GM19239 (cell line): ENCODE measurements around the gene ITPR3.

Source experiments
- DNase-seq: peaks from one replicate; pipeline ENCODE4 v3.0.0; 2011; ENCODE audit warnings: low spot score; ENCODE audit not compliant: insufficient read length
- FAIRE-seq: peaks from 2 replicates; lab custom pipeline; 2011; peaks lifted over from hg19 to GRCh38; lab: Jason Lieb, UNC

The ITPR3 gene

GRCh38 chr6:33695451-33695887 lies 74.3 kb downstream of the ITPR3 start:
- DNase-seq (no peak), FAIRE-seq (no peak)

GRCh38 chr6:33696076-33696475 lies 75.0 kb downstream of the ITPR3 start:
- no peak for DNase-seq
- no peak for FAIRE-seq

- DNase-seq = peak; percentile 54
- peak; percentile 68 for FAIRE-seq
Measured at GRCh38 chr6:33696548-33697518, 75.7 kb downstream of the ITPR3 start.

- FAIRE-seq = no peak
- DNase-seq = no peak
Measured at GRCh38 chr6:33697845-33698244, 76.7 kb downstream of the ITPR3 start.

- no peak for FAIRE-seq
- DNase-seq = no peak
Measured at GRCh38 chr6:33698494-33698893, 77.4 kb downstream of the ITPR3 start.

DNA sequence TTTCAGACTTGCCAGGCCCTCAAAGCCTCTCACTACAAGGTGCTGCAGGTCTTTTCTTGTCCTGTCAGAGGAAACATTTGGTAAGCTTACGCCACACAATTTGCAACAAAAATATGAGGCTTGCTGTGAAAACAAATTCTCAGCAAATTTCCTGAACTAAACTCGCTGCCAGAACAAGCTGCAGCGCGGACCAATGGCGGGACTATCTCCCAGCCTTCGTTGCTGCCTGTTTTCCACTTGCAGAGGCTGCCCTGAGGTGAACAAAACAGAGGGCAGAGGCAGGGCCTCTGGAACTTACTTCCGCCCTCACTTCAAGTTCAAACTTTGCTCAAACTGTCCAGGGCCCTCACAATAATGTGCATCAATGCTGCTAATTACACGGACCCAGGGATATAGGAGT lies 78.0 kb downstream of the ITPR3 start:
- FAIRE-seq (no peak), DNase-seq (no peak)

DNA sequence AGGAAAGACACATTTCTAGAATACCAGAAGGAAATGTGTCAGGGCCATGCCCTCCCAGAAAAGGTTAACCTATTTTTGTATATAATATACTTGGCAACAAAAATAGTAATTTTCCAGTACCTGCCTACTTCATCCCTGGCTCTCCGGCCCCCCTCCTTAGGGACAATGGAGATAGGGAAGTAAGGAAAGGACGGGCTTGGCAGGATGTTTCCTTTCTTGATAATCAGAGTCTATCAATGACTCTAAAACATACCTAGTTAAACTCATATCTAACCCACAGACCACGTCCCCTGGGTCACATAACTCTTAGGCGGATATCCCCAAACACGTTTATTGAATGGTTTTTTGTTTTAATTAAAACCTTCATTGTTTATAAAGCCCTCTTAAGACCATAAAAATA lies 78.6 kb downstream of the ITPR3 start:
- no peak for DNase-seq
- FAIRE-seq = no peak

- DNase-seq (peak; percentile 57), FAIRE-seq (peak; percentile 52)
Measured at GRCh38 chr6:33700391-33701050, 79.4 kb downstream of the ITPR3 start.

DNA sequence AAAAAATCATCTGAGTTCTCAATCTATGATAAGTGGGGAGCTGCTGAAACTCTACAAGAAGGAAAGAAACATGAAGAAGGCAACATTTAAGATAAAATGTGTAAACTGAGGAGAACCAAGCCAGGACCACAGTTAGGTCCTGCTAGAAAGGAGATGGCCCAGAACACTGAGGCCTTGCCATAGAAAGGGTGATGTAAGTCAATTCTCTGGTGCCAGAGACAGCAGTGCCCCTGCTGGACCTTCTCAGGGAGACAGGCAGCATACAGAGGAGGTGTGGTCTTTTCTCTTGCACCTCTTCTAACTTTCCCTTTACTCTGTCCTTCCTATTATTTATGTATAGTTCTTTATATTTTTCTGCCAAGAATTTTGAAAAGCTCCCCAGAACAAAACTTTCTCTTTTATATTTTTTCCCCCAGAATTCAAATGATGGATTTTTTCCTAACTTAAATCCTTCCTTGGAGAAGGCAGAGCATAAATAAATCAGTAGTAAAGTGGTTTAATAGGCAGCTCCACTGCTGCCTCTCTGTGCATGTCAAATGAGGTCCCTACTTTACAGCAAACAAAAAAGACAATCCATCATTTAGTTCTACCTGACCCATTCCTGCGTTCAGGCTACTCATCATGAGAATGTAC lies 81.3 kb downstream of the ITPR3 start:
- DNase-seq = no peak
- FAIRE-seq = no peak

- DNase-seq (no peak), FAIRE-seq (no peak)
Measured at GRCh38 chr6:33704215-33705066, 83.3 kb downstream of the ITPR3 start.

DNA sequence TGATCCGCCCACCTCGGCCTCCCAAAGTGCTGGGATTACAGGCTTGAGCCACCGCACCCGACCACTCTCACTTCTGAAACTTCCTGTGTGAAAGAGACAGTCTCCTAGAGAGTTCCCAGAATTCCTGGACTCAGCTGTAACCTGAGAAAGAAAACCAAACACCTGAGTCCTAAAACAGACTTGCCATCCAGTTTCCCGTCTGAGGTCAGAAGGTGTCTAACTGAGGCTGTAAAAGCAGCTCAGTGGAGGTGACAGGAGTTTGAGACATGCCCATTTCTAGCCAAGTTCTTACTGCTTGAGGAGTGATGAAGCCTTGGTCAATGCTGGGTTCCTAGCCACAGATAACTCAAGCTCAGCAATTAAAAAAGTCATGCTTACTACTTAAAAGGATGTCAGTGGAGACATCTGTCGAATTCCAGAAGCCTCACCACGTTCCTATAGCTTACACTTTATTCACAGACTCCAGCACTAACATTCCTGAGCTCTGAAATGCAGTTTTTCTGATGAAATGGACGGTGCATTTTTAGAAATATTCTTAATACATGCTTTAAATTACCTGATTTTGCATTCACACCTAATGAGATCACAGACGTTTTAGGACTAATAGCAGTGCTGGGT lies 84.3 kb downstream of the ITPR3 start:
- no peak for FAIRE-seq
- DNase-seq = no peak

DNA sequence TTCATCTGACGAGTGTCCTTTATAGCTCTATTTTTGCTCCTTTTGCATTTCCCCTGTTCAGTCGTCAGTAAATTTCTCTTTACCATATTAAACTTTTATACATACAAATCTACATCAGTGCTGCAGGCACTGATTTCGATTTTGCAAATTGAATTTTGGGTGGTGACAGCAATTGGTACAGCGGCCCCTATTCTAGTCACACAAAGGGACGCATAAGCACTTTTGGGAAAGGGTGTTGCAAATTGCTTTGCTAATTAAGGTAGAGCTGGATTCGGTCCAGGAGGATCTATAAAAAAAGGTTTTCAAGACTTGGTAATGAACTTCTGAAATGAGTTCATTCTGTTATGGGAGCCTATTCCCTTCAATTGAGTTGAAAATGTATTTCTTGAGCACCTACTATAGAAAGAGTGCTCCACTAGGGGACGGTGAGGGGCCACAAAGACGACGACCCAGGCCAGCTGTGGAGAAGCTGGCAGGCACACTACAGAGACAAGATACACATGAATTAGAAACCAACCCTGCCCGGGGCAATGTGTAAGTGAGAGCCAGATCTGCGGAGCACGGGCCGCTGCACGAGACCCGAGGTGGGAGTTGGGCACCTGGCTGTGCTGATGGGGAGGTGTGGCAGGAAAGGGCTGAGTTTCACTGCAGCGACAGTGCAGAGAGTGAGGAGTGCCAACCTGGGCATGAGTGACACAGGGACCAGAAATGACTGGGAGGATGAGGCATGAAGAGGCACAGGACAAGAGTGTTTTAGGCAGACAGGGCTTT lies 85.0 kb downstream of the ITPR3 start:
- FAIRE-seq (no peak), DNase-seq (no peak)

GRCh38 chr6:33707771-33708170 lies 86.6 kb downstream of the ITPR3 start:
- FAIRE-seq (no peak), DNase-seq (no peak)

GRCh38 chr6:33708516-33709204 lies 87.5 kb downstream of the ITPR3 start:
- FAIRE-seq (no peak), DNase-seq (no peak)

DNA sequence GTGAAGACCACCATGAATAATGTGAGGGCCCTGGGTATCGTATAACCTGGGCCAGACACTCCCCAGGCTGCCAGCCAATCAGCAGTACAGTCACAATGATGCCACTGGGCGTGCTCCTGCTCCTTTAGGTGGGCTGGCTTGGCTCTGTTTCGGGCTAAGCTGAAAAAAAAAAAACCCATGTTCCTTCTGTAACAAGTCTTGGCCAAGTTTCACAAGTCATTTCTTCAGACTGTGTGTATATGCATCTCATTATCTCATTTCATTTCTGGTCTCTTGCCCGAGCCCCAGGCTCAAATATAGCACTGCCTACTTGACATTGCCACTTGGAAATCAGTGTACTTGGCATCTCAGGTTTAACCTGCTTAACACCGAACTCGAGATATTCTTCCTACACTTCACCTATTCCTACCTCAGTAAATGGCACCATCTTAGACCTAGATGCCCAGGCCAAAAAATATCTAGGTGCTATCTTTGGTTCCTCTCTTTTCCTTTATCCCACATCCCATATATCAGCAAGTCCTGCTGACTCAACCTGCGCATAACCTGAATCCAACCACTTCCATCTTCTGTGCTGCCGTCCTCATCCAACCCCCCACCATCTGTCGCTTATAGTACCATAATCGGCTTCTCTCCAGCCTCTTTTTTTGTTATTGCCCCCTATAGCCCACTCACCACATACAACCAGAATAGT lies 88.6 kb downstream of the ITPR3 start:
- DNase-seq (no peak), FAIRE-seq (no peak)

DNA sequence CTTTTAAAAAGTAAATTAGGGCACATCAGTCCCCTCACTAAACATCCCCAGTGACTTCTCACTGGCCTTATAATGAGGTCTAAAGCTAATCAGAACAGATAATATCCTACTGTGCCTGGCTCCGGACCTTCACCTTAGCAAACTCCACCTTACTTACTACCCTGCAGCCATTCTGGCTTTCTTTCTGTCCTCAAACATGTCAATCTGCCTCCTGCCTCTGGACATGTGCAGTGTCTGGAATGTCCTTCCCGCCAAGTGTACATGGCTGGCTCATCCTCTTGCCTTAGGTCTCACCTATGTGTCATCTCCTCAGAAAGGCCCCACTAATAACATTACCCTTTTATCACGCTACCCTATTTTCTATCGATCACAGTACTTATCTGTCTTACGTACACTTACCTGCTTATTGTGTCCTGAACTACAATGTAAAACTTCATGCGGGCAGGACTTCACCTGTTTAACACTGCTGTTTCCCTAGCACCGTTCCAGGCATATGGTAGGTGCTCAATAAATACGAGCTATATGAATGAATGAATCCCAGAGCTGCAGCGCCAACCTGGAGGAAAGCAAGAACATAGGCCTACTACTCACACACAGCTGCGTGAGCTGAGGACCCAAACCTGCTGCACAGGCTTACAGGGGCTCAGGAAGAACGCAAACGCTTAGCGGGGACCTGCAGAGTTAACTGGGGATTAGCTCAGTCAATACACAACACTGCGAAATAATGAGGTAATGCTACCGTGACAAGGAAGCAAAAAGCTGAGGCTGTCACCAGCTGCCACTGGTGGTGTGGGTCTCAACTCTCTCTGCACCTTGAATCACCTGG lies 89.4 kb downstream of the ITPR3 start:
- FAIRE-seq (no peak), DNase-seq (no peak)
